Stimulated activated memory B cell treated with anti-CD40 and anti-IgM and Interleukin-4, amounts not matched to agents 10 μg/mL and 1 μg/mL and 100 μg/mL, for 72 hours (primary cell): ENCODE results near the gene ASCL3.
"Not testable (repeated sequence)": the region's sequence is repeated elsewhere in the genome, so short reads cannot be mapped to it uniquely, and the experiment has no call there.

Experiments used
- ATAC-seq: fragments of 150-1000 bp; cut with Tn5 transposase; 2 replicates; pipeline ENCODE4 v1.10.0; 2021
- H3K27ac Mint-ChIP-seq: one replicate; pipeline ENCODE4 v1.8.0; 2022; ENCODE audit warnings: mild to moderate bottlenecking, mixed read lengths
- H3K27me3 Mint-ChIP-seq: one replicate; pipeline ENCODE4 v1.8.0; 2022; ENCODE audit warnings: mixed read lengths
- H3K36me3 Mint-ChIP-seq: one replicate; pipeline ENCODE4 v1.8.0; 2022; ENCODE audit warnings: mixed read lengths
- H3K4me1 Mint-ChIP-seq: one replicate; pipeline ENCODE4 v1.8.0; 2022; ENCODE audit warnings: mixed read lengths
- H3K4me3 Mint-ChIP-seq: one replicate; pipeline ENCODE4 v1.8.0; 2022; ENCODE audit warnings: mild to moderate bottlenecking, moderate library complexity, mixed read lengths
- H3K9me3 Mint-ChIP-seq: one replicate; pipeline ENCODE4 v1.8.0; 2022; ENCODE audit warnings: mixed read lengths

Gene ASCL3

GRCh38 chr11:8942518-8943066, at the start of gene ASCL3:
ASCL3 (minus strand) TSS chr11:8943016; CDS start chr11:8938161, 4,855 bp downstream.
- Mint-ChIP-seq H3K36me3 (peaks cover 9% of the 10 kb centered on the region), H3K4me3 (no peak within 1 kb of the TSS)

GRCh38 chr11:8989453-8989852, 46.6 kb upstream of the ASCL3 start:
- Mint-ChIP-seq H3K9me3 (no peaks in the 10 kb centered on the region), H3K4me1 (no peaks in the 10 kb centered on the region), H3K27ac (no peak overlapping the region), H3K36me3 (no peaks in the 10 kb centered on the region), H3K4me3 (no peak overlapping the region), H3K27me3 (peaks cover 15% of the 10 kb centered on the region)
- ATAC-seq: no peak

More at GRCh38 chr11:8942518-8943066, at the start of gene ASCL3:
- H3K9me3 Mint-ChIP-seq: no peaks in the 10 kb centered on the region
- H3K27ac Mint-ChIP-seq: no peak within 1 kb of the TSS
- no peak for ATAC-seq
- no peaks in the 10 kb centered on the region for H3K4me1 Mint-ChIP-seq
- peaks cover 15% of the 10 kb centered on the region for H3K27me3 Mint-ChIP-seq

GRCh38 chr11:8988329-8989234, 45.8 kb upstream of the ASCL3 start:
- no peak overlapping the region for H3K27ac Mint-ChIP-seq
- no peaks in the 10 kb centered on the region for H3K36me3 Mint-ChIP-seq
- H3K27me3 Mint-ChIP-seq: peaks cover 15% of the 10 kb centered on the region
- H3K9me3 Mint-ChIP-seq: no peaks in the 10 kb centered on the region
- no peak for ATAC-seq
- H3K4me3 Mint-ChIP-seq: no peak overlapping the region
- no peaks in the 10 kb centered on the region for H3K4me1 Mint-ChIP-seq

GRCh38 chr11:8987446-8987845, 44.6 kb upstream of the ASCL3 start:
- peak; percentile 34 for ATAC-seq
- no peaks in the 10 kb centered on the region for H3K4me1 Mint-ChIP-seq

GRCh38 chr11:8986772-8987171, 44.0 kb upstream of the ASCL3 start:
- not testable (repeated sequence) for ATAC-seq

More at GRCh38 chr11:8987446-8987845, 44.6 kb upstream of the ASCL3 start:
- H3K9me3 Mint-ChIP-seq: no peaks in the 10 kb centered on the region
- H3K27me3 Mint-ChIP-seq: peaks cover 15% of the 10 kb centered on the region
- no peaks in the 10 kb centered on the region for H3K36me3 Mint-ChIP-seq
- H3K27ac Mint-ChIP-seq: no peak overlapping the region
- no peak overlapping the region for H3K4me3 Mint-ChIP-seq

GRCh38 chr11:8985462-8985861, 42.6 kb upstream of the ASCL3 start:
- Mint-ChIP-seq H3K4me3 (no peak overlapping the region), H3K4me1 (no peaks in the 10 kb centered on the region), H3K27ac (no peak overlapping the region), H3K27me3 (peaks cover 14% of the 10 kb centered on the region), H3K36me3 (no peaks in the 10 kb centered on the region), H3K9me3 (no peaks in the 10 kb centered on the region)
- ATAC-seq: no peak

More at GRCh38 chr11:8986772-8987171, 44.0 kb upstream of the ASCL3 start:
- H3K27me3 Mint-ChIP-seq: peaks cover 15% of the 10 kb centered on the region
- not testable (repeated sequence) for H3K27ac Mint-ChIP-seq, H3K9me3 Mint-ChIP-seq, H3K36me3 Mint-ChIP-seq, H3K4me1 Mint-ChIP-seq, H3K4me3 Mint-ChIP-seq

GRCh38 chr11:8983552-8983951, 40.7 kb upstream of the ASCL3 start:
- Mint-ChIP-seq H3K9me3 (no peaks in the 10 kb centered on the region), H3K27me3 (no peaks in the 10 kb centered on the region), H3K36me3 (no peaks in the 10 kb centered on the region), H3K4me1 (no peaks in the 10 kb centered on the region), H3K27ac (no peak overlapping the region), H3K4me3 (no peak overlapping the region)
- no peak for ATAC-seq

- ATAC-seq: no peak
- no peaks in the 10 kb centered on the region for H3K36me3 Mint-ChIP-seq
- H3K4me1 Mint-ChIP-seq: no peaks in the 10 kb centered on the region
- H3K27ac Mint-ChIP-seq: no peak overlapping the region
- H3K27me3 Mint-ChIP-seq: no peaks in the 10 kb centered on the region
- H3K4me3 Mint-ChIP-seq: no peak overlapping the region
- H3K9me3 Mint-ChIP-seq: no peaks in the 10 kb centered on the region
Observed at GRCh38 chr11:8980485-8980884, 37.7 kb upstream of the ASCL3 start.

- not testable (repeated sequence) for H3K4me1 Mint-ChIP-seq, ATAC-seq, H3K27ac Mint-ChIP-seq, H3K9me3 Mint-ChIP-seq, H3K36me3 Mint-ChIP-seq, H3K27me3 Mint-ChIP-seq, H3K4me3 Mint-ChIP-seq
Observed at GRCh38 chr11:8979365-8979764, 36.5 kb upstream of the ASCL3 start.

GRCh38 chr11:8973121-8973520, 30.3 kb upstream of the ASCL3 start:
- no peak overlapping the region for H3K27ac Mint-ChIP-seq
- no peak for ATAC-seq
- no peaks in the 10 kb centered on the region for H3K27me3 Mint-ChIP-seq
- H3K36me3 Mint-ChIP-seq: no peaks in the 10 kb centered on the region
- no peak overlapping the region for H3K4me3 Mint-ChIP-seq
- H3K4me1 Mint-ChIP-seq: no peaks in the 10 kb centered on the region
- no peaks in the 10 kb centered on the region for H3K9me3 Mint-ChIP-seq

- Mint-ChIP-seq H3K27ac (no peak overlapping the region), H3K4me1 (peaks cover 6% of the 10 kb centered on the region), H3K27me3 (no peaks in the 10 kb centered on the region), H3K4me3 (no peak overlapping the region), H3K9me3 (no peaks in the 10 kb centered on the region), H3K36me3 (no peaks in the 10 kb centered on the region)
- no peak for ATAC-seq
Observed at GRCh38 chr11:8971924-8972316, 29.1 kb upstream of the ASCL3 start.

GRCh38 chr11:8971196-8971923, 28.5 kb upstream of the ASCL3 start:
- Mint-ChIP-seq H3K4me1 (peaks cover 7% of the 10 kb centered on the region), H3K36me3 (no peaks in the 10 kb centered on the region), H3K27me3 (no peaks in the 10 kb centered on the region), H3K27ac (no peak overlapping the region), H3K9me3 (no peaks in the 10 kb centered on the region), H3K4me3 (no peak overlapping the region)
- ATAC-seq: no peak

- peaks cover 23% of the 10 kb centered on the region for H3K4me1 Mint-ChIP-seq
- no peak overlapping the region for H3K4me3 Mint-ChIP-seq
- no peak overlapping the region for H3K27ac Mint-ChIP-seq
- H3K9me3 Mint-ChIP-seq: no peaks in the 10 kb centered on the region
- H3K27me3 Mint-ChIP-seq: no peaks in the 10 kb centered on the region
- H3K36me3 Mint-ChIP-seq: no peaks in the 10 kb centered on the region
- no peak for ATAC-seq
Observed at GRCh38 chr11:8967184-8967583, 24.4 kb upstream of the ASCL3 start.

GRCh38 chr11:8964324-8965320, 21.8 kb upstream of the ASCL3 start, which contains the start of gene TMEM9B:
TMEM9B (minus strand) TSS chr11:8964442; CDS start chr11:8964313, 129 bp downstream.
- Mint-ChIP-seq H3K4me3 (peak within 1 kb of the TSS; percentile 91), H3K9me3 (no peaks in the 10 kb centered on the region), H3K36me3 (peaks cover 5% of the 10 kb centered on the region), H3K4me1 (peaks cover 29% of the 10 kb centered on the region), H3K27ac (peak within 1 kb of the TSS; percentile 91), H3K27me3 (no peaks in the 10 kb centered on the region)
- peak; percentile 94 for ATAC-seq
